HCT116 (cell line): ENCODE data around the gene AAMDC. TPM values are rescaled to one million over a fixed set of nuclear protein-coding genes. Genes with fewer than 3 reads are reported as not detected.

Experiments
- ATAC-seq: fragments of 200-7000 bp; cut with Tn5 transposase; 2 replicates; pipeline ENCODE4 v1.9.1; 2020; ENCODE audit warnings: mild to moderate bottlenecking, moderate library complexity
- BruUV-seq: library from RNA; stranded (reverse); fragments of 400-500 nt; replicated peaks from 2 replicates; lab custom pipeline; 2021; lab: Mats Ljungman, UMichigan
- CTCF ChIA-PET: fragments of 300-600 bp; sonication (Branson Sonifier 250); formaldehyde crosslinking; loops from one replicate; lab custom pipeline; 2021; ENCODE audit warnings: antibody characterized with exemption; lab: Charles Lee
- POLR2A ChIA-PET: fragments of 300-600, 350-600 bp; sonication (Branson Sonifier 250); formaldehyde crosslinking; loops from one replicate; lab custom pipeline; 2021; ENCODE audit warnings: antibody characterized with exemption; lab: Charles Lee
- RAD21 ChIA-PET, 2 experiments: fragments of 300-600 bp; sonication (Branson Sonifier 250); formaldehyde crosslinking; loops; one replicate each; lab custom pipeline; 2023; ENCODE audit warnings: low total read pairs in 2 of 2; ENCODE audit not compliant: uncharacterized antibody in 2 of 2, unreplicated experiment in 2 of 2, low non-redundant PET in 1 of 2; lab: Charles Lee
- DNase-seq: peaks from one replicate; pipeline ENCODE4 v3.0.0-alpha.2; 2010; ENCODE audit warnings: low read depth, low spot score
- H2AFZ ChIP-seq: fragments of 200-600 bp; shearing (Covaris generic), sonication (generic); 2 replicates; pipeline ENCODE4 v1.6.1; 2017; ENCODE audit warnings: low read depth, mixed run types, mixed read lengths, antibody characterized with exemption, low read length; ENCODE audit not compliant: poor library complexity, severe bottlenecking
- H3K27ac ChIP-seq: 2 replicates; pipeline ENCODE4 v1.5.1; 2012; ENCODE audit warnings: low read depth, low read length
- H3K27me3 ChIP-seq: fragments of 200-600 bp; sonication (generic); 2 replicates; pipeline ENCODE4 v1.6.1; 2016; ENCODE audit warnings: mixed run types, low read length, mixed read lengths; ENCODE audit not compliant: insufficient read depth
- H3K36me3 ChIP-seq, 2 experiments: fragments of 200-500 bp in 1 of 2; fragments of 200-600 bp in 1 of 2; sonication (Bioruptor generic) in 1 of 2; sonication (generic) in 1 of 2; 2 replicates each; pipeline versions ENCODE4 v1.5.1 to v1.6.1; 2014 to 2016; ENCODE audit warnings: low read length in 2 of 2, inconsistent platforms in 1 of 2, mixed read lengths in 1 of 2, mixed run types in 1 of 2; ENCODE audit not compliant: insufficient read depth in 2 of 2, control insufficient read depth in 1 of 2
- H3K4me1 ChIP-seq, 2 experiments: fragments of 200-600 bp in 1 of 2; sonication (generic) in 1 of 2; 2 replicates each; pipeline versions ENCODE4 v1.5.1 to v1.6.1; 2012 to 2017; ENCODE audit warnings: low read length in 2 of 2, inconsistent platforms in 1 of 2, mild to moderate bottlenecking in 1 of 2, mixed read lengths in 1 of 2, mixed run types in 1 of 2, moderate library complexity in 1 of 2; ENCODE audit not compliant: insufficient read depth in 2 of 2, control insufficient read depth in 1 of 2
- H3K4me2 ChIP-seq: fragments of 200-600 bp; sonication (generic); 2 replicates; pipeline ENCODE4 v1.6.1; 2017; ENCODE audit warnings: mixed run types, low read length, mixed read lengths
- H3K4me3 ChIP-seq, 2 experiments: fragments of 200-600 bp in 1 of 2; sonication (generic) in 1 of 2; replicated peaks in 1 of 2; 2 replicates each; pipeline ENCODE4 v1.5.1; 2011 to 2016; ENCODE audit warnings: low read length in 2 of 2, control low read depth in 1 of 2, low read depth in 1 of 2, mild to moderate bottlenecking in 1 of 2, mixed read lengths in 1 of 2, mixed run types in 1 of 2
- H3K79me2 ChIP-seq: fragments of 200-600 bp; sonication (generic); 2 replicates; pipeline ENCODE4 v1.6.1; 2017; ENCODE audit warnings: mild to moderate bottlenecking, mixed run types, low read length, moderate library complexity, mixed read lengths; ENCODE audit not compliant: insufficient read depth
- H3K9ac ChIP-seq: fragments of 200-600 bp; sonication (generic); 2 replicates; pipeline ENCODE4 v1.6.1; 2016; ENCODE audit warnings: low read length, mixed read lengths
- H3K9me2 ChIP-seq: fragments of 200-600 bp; sonication (generic), shearing (Covaris generic); 2 replicates; pipeline ENCODE4 v1.6.1; 2017; ENCODE audit warnings: mixed run types, mild to moderate bottlenecking, moderate library complexity; ENCODE audit not compliant: insufficient read depth
- H3K9me3 ChIP-seq, 2 experiments: fragments of 200-500 bp in 1 of 2; fragments of 200-600 bp in 1 of 2; sonication (Bioruptor generic) in 1 of 2; sonication (generic) in 1 of 2; 2 replicates each; pipeline ENCODE4 v1.6.1; 2014 to 2017; ENCODE audit warnings: low read length in 2 of 2, mixed read lengths in 2 of 2, inconsistent platforms in 1 of 2, low read depth in 1 of 2, mild to moderate bottlenecking in 1 of 2, mixed run types in 1 of 2, moderate library complexity in 1 of 2; ENCODE audit not compliant: control insufficient read depth in 1 of 2, insufficient read depth in 1 of 2
- H4K20me1 ChIP-seq: fragments of 200-600 bp; sonication (generic), shearing (Covaris generic); 2 replicates; pipeline ENCODE4 v1.6.1; 2017; ENCODE audit warnings: mixed run types, mild to moderate bottlenecking, moderate library complexity; ENCODE audit not compliant: insufficient read depth
- CEBPB ChIP-seq: IDR thresholded peaks from 2 replicates; pipeline ENCODE4 v1.6.1; 2012; ENCODE audit warnings: low read depth
- ELF1 ChIP-seq: IDR thresholded peaks from 2 replicates; pipeline ENCODE4 v1.6.1; 2012; ENCODE audit warnings: low read depth, borderline replicate concordance
- MAX ChIP-seq: IDR thresholded peaks from 2 replicates; pipeline ENCODE4 v1.6.1; 2012
- POLR2A ChIP-seq: IDR thresholded peaks from 2 replicates; pipeline ENCODE4 v1.7.0; 2011; ENCODE audit warnings: borderline replicate concordance; ENCODE audit not compliant: insufficient read depth, insufficient read length; ENCODE audit errors: extremely low read depth
- POLR2AphosphoS5 ChIP-seq: IDR thresholded peaks from 2 replicates; pipeline ENCODE4 v1.6.1; 2011; ENCODE audit warnings: mild to moderate bottlenecking, low read depth, low read length, moderate library complexity
- SIN3A ChIP-seq: IDR thresholded peaks from 2 replicates; pipeline ENCODE4 v1.6.1; 2012; ENCODE audit warnings: low read depth
- SP1 ChIP-seq: IDR thresholded peaks from 2 replicates; pipeline ENCODE4 v1.6.1; 2012; ENCODE audit warnings: low read depth
- SRF ChIP-seq: IDR thresholded peaks from 2 replicates; pipeline ENCODE4 v1.6.1; 2012; ENCODE audit warnings: low read depth
- YY1 ChIP-seq: IDR thresholded peaks from 2 replicates; pipeline ENCODE4 v1.6.1; 2011; ENCODE audit warnings: low read length, low read depth, moderate library complexity, mild to moderate bottlenecking; ENCODE audit not compliant: insufficient replicate concordance; ENCODE audit errors: extremely low read depth
- intact Hi-C: fragments of 100-400 bp; cut with micrococcal nuclease; formaldehyde crosslinking; loops from 2 replicates; pipeline ENCODE4 v1.10.0; 2022
- total RNA-seq: library from RNA; stranded (reverse); gene quantifications from one replicate; pipeline ENCODE4 v1.2.1, GENCODE V29; 2021; ENCODE audit not compliant: unreplicated experiment
- TF ChIP-seq, protein P1 (sequence below): IDR thresholded peaks from 2 replicates; pipeline ENCODE4 v1.6.1; 2012; ENCODE audit warnings: low read depth

The AAMDC gene
- total RNA-seq, 1 experiment from 2014 or later, result 11.2 TPM

DNA sequence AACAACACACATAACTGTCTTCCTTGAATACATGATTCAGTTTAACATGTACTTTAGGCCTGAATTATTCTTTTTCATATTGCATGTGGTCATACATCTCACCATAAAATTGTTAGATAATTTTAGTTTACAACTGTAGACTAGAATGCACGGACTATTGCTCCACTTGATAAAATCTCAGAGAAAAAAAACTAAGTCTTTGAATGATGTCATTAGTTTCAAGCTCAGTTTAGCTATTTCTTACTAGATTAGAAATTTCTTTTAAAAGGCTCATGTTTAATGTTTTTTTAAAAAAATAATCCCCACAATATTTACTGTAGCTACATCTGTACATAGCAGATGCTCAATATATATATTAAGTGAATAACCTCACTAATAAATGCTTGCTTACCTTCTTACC lies 5.5 kb upstream of the AAMDC start:
- no peak overlapping the region for H3K4me3 ChIP-seq
- CTCF ChIA-PET, result no interaction called here
- H3K9ac ChIP-seq, result no peak overlapping the region
- H3K36me3 ChIP-seq, result peaks cover 4% of the 10 kb centered on the region in 2 experiments; a peak in 1 of 4 replicates
- no peak for TF ChIP-seq ELF1
- intact Hi-C loops, result loop anchor here (5.0 kb wide), 1 partner anchor 38 kb away; no protein-coding TSS in a partner anchor
- peaks cover 5 to 6% of the 10 kb centered on the region in 2 experiments; a peak in 3 of 4 replicates for H3K4me1 ChIP-seq
- RAD21 ChIA-PET, result no interaction called here
- H3K79me2 ChIP-seq, result peaks cover 94% of the 10 kb centered on the region
- H2AFZ ChIP-seq, result no peak overlapping the region
- H3K9me2 ChIP-seq, result no peaks in the 10 kb centered on the region
- POLR2A ChIA-PET, result no interaction called here
- no peak for DNase-seq
- H3K27ac ChIP-seq, result no peak overlapping the region
- H4K20me1 ChIP-seq, result no peaks in the 10 kb centered on the region; the same call in 1 of the 2 replicates
- no TSS peak for BruUV-seq
- no peak overlapping the region for H3K4me2 ChIP-seq
- peaks cover 3 to 5% of the 10 kb centered on the region in 2 experiments; a peak in 2 of 4 replicates for H3K9me3 ChIP-seq
- no peak for ATAC-seq
- H3K27me3 ChIP-seq, result no peaks in the 10 kb centered on the region

- peak; percentile 25; the same call in 1 of the 2 replicates for TF ChIP-seq SP1
- no peak for TF ChIP-seq CEBPB
- peak; percentile 50 for TF ChIP-seq YY1
- peak; percentile 31 for TF ChIP-seq POLR2A
- TF ChIP-seq POLR2AphosphoS5, result peak; percentile 59
- TF ChIP-seq, protein P1, sequence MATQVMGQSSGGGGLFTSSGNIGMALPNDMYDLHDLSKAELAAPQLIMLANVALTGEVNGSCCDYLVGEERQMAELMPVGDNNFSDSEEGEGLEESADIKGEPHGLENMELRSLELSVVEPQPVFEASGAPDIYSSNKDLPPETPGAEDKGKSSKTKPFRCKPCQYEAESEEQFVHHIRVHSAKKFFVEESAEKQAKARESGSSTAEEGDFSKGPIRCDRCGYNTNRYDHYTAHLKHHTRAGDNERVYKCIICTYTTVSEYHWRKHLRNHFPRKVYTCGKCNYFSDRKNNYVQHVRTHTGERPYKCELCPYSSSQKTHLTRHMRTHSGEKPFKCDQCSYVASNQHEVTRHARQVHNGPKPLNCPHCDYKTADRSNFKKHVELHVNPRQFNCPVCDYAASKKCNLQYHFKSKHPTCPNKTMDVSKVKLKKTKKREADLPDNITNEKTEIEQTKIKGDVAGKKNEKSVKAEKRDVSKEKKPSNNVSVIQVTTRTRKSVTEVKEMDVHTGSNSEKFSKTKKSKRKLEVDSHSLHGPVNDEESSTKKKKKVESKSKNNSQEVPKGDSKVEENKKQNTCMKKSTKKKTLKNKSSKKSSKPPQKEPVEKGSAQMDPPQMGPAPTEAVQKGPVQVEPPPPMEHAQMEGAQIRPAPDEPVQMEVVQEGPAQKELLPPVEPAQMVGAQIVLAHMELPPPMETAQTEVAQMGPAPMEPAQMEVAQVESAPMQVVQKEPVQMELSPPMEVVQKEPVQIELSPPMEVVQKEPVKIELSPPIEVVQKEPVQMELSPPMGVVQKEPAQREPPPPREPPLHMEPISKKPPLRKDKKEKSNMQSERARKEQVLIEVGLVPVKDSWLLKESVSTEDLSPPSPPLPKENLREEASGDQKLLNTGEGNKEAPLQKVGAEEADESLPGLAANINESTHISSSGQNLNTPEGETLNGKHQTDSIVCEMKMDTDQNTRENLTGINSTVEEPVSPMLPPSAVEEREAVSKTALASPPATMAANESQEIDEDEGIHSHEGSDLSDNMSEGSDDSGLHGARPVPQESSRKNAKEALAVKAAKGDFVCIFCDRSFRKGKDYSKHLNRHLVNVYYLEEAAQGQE, result no peak
- peak; percentile 83 for TF ChIP-seq SRF
- TF ChIP-seq MAX, result peak; percentile 57
- peak; percentile 40; the same call in 1 of the 2 replicates for TF ChIP-seq SIN3A
- Histone ChIP-seq H3K9ac (peak overlapping the region; percentile 82), H3K9me3 (peaks cover 3 to 5% of the 10 kb centered on the region in 2 experiments; a peak in 2 of 4 replicates), H3K36me3 (no peaks in the 10 kb centered on the region), H3K27me3 (no peaks in the 10 kb centered on the region), H2AFZ (no peak overlapping the region), H3K4me2 (peak overlapping the region; percentile 81), H3K27ac (peak overlapping the region; percentile 90), H3K4me3 (peak overlapping the region; percentile 78 to 91), H3K9me2 (no peaks in the 10 kb centered on the region), H3K4me1 (peaks cover 5 to 13% of the 10 kb centered on the region in 2 experiments; a peak in 3 of 4 replicates), H4K20me1 (no peaks in the 10 kb centered on the region; the same call in 1 of the 2 replicates), H3K79me2 (peaks cover 60% of the 10 kb centered on the region)
- no TSS peak for BruUV-seq
- ChIA-PET CTCF (no interaction called here), POLR2A (interaction anchor here (1.2 kb wide), 1 partner anchor 175 kb away, joined by 3 read pairs; the partner anchor contains the start of gene INTS4), RAD21 (no interaction called here)
- intact Hi-C loops, result loop anchor here (5.0 kb wide), 1 partner anchor 42 kb away; no protein-coding TSS in a partner anchor
- peak; percentile 52 for ATAC-seq
- DNase-seq, result peak; percentile 76
These were observed 1.5 kb upstream of the AAMDC start for GRCh38 chr11:77819411-77819920.
